ENCODE results near the gene TENM4. TPM values are rescaled to one million over a fixed set of nuclear protein-coding genes. Genes with fewer than 3 reads are reported as not detected.

The TENM4 gene
- total RNA-seq, 1 experiment from 2014 or later: 25.0 TPM

DNA sequence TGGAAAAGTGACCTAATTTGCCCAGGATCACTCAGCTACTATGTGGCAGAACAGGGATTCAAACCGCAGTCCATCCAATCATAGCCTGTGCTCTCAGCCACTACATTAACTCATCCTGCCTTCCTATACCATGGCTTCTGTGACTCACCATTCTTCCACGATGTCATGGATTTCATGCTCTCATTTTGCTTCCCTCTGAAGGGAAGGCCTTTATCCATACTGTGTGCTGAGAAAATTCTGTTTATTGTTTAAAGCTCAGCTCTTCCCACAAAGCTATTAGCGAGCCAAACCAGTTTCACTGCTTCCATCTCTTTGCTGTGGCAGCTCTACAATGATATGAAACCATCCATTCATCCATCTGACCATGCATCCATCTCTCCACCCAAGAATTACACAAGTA lies 289.9 kb downstream of the TENM4 start:
- POLR2A ChIA-PET: no interaction called here

DNA sequence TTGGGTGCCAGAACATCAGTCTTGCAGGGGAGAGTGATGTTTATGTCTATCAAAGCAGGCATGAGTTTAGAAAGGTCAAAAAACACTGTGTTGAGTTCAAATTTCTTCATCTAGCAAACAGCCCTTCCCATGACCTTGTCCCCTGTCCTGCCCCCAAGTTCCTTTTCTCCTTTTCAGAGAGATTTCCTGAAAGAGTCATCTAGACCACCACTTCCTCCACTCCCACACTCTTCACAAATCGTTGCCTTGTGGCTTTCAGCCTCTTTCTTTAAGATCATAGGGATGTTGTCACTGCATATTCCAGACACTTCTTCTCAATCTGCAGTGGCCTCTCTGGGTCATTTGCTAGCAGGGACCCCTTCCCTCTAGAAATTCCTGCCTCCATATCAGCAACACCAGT lies 290.5 kb downstream of the TENM4 start:
- H3K36me3 Mint-ChIP-seq: no peaks in the 10 kb centered on the region
- ChIA-PET CTCF (no interaction called here), POLR2A (no interaction called here)
- H3K27ac Mint-ChIP-seq: no peak overlapping the region
- no peaks in the 10 kb centered on the region for H3K4me1 Mint-ChIP-seq
- TF ChIP-seq, protein P1, sequence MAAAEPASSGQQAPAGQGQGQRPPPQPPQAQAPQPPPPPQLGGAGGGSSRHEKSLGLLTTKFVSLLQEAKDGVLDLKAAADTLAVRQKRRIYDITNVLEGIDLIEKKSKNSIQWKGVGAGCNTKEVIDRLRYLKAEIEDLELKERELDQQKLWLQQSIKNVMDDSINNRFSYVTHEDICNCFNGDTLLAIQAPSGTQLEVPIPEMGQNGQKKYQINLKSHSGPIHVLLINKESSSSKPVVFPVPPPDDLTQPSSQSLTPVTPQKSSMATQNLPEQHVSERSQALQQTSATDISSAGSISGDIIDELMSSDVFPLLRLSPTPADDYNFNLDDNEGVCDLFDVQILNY (CRISPR knock-in tag; IDR thresholded peaks at IDR 0.05): no peak
- peaks cover 21% of the 10 kb centered on the region; the same call in 1 of the 2 replicates for H3K9me3 Mint-ChIP-seq
- ATAC-seq (no peak), DNase-seq (ENCODE audit: low spot score) (no peak)
- H3K4me3 Mint-ChIP-seq: no peak overlapping the region
- no peaks in the 10 kb centered on the region for H3K27me3 Mint-ChIP-seq (ENCODE audit: low read depth)

More for the DNA sequence above, 289.9 kb downstream of the TENM4 start:
- DNase-seq (ENCODE audit: low spot score) (no peak), ATAC-seq (no peak)
- H3K27ac Mint-ChIP-seq: no peak overlapping the region
- H3K36me3 Mint-ChIP-seq: no peaks in the 10 kb centered on the region
- TF ChIP-seq ZNF263 (CRISPR knock-in tag; IDR thresholded peaks at IDR 0.05; ENCODE audit: low read depth) (no peak), ZNF121 (CRISPR knock-in tag; IDR thresholded peaks at IDR 0.05) (no peak), ZNF232 (CRISPR knock-in tag; IDR thresholded peaks at IDR 0.05) (no peak)
- TF ChIP-seq, protein P2, sequence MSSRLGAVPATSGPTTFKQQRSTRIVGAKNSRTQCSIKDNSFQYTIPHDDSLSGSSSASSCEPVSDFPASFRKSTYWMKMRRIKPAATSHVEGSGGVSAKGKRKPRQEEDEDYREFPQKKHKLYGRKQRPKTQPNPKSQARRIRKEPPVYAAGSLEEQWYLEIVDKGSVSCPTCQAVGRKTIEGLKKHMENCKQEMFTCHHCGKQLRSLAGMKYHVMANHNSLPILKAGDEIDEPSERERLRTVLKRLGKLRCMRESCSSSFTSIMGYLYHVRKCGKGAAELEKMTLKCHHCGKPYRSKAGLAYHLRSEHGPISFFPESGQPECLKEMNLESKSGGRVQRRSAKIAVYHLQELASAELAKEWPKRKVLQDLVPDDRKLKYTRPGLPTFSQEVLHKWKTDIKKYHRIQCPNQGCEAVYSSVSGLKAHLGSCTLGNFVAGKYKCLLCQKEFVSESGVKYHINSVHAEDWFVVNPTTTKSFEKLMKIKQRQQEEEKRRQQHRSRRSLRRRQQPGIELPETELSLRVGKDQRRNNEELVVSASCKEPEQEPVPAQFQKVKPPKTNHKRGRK (CRISPR knock-in tag; IDR thresholded peaks at IDR 0.05; ENCODE audit: borderline replicate concordance): no peak
- H3K4me1 Mint-ChIP-seq: no peaks in the 10 kb centered on the region
- no peak overlapping the region for H3K4me3 Mint-ChIP-seq
- H3K27me3 Mint-ChIP-seq (ENCODE audit: low read depth): no peaks in the 10 kb centered on the region
- peaks cover 21% of the 10 kb centered on the region; the same call in 1 of the 2 replicates for H3K9me3 Mint-ChIP-seq
- CTCF ChIA-PET: no interaction called here

DNA sequence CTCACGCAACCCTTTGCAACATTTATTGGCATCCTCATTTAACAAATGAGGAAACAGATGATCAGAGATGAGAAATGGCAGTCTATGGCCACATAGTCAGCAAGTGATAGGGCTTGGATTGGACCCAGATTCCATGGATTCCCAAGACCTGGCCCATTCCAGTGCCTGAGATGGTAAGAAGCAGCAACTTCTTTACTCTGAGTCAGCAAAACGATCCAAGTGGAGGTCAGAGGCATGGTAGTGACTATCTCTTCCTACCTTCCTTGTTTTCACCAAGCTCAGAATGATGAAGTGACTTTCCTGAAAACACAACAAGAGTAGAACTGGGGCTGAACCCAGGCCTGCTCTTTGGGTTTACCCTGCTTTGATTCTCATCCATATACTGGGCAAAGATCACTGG lies 293.1 kb downstream of the TENM4 start:
- Mint-ChIP-seq H3K4me3 (no peak overlapping the region), H3K27ac (no peak overlapping the region), H3K27me3 (ENCODE audit: low read depth) (no peaks in the 10 kb centered on the region; the same call in 1 of the 2 replicates), H3K36me3 (peaks cover 2% of the 10 kb centered on the region; the same call in 1 of the 2 replicates), H3K4me1 (no peaks in the 10 kb centered on the region), H3K9me3 (peaks cover 4% of the 10 kb centered on the region)
- ChIA-PET POLR2A (no interaction called here), CTCF (no interaction called here)
- DNase-seq (ENCODE audit: low spot score): no peak
- ATAC-seq: no peak
- TF ChIP-seq, protein P3, sequence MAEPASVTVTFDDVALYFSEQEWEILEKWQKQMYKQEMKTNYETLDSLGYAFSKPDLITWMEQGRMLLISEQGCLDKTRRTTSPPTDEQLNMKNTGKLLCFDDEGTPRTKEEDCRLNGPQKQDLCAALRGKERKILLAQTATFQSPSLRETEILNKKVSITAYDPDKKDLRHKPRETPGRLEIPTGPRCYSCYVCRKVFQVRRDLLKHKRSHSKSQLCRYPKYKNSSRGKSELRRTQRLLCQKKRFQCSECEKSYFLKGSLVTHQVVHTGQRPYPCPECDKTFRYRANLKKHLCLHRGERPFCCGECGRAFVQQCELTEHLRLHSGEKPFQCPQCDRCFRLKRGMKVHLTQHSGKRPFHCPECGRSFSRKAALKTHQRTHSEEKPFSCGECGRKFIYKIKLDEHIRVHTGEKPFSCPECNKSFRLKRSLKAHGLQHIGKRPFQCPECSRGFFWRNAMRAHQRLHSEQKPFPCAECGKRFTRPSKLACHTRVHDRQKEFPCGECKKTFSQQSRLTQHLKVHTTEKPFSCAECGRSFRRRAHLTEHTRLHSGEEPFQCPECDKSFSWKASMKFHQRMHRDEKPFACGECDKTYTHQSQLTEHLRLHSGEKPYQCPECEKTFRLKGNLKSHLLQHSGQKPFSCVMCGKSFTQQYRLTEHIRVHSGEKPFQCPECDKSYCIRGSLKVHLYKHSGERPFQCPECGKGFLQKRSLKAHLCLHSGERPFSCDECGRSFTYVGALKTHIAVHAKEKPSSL (CRISPR knock-in tag; conservative IDR thresholded peaks at IDR 0.05): no peak
- TF ChIP-seq ZNF671 (CRISPR knock-in tag; IDR thresholded peaks at IDR 0.05): no peak

DNA sequence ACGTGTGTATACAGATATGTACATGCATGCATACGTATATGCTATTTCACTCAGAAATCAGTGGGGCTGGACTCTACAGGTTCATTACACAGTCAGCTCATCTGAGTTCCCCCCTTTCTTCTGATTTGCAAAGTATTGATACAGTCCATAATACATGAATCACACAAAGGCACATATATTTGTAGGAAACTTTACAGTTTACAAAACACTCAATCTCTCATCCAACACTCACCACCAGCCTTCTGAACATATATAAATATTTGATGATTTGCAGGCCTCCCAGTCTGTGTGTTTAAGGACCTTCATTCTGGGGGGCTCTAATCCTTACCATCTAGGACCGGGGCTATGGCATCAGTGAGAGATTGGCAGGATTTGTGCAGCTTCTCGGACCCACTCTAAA lies 293.8 kb downstream of the TENM4 start:
- ChIA-PET POLR2A (no interaction called here), CTCF (no interaction called here)
- DNase-seq (ENCODE audit: low spot score) (no peak), ATAC-seq (no peak)
- TF ChIP-seq, protein P4, sequence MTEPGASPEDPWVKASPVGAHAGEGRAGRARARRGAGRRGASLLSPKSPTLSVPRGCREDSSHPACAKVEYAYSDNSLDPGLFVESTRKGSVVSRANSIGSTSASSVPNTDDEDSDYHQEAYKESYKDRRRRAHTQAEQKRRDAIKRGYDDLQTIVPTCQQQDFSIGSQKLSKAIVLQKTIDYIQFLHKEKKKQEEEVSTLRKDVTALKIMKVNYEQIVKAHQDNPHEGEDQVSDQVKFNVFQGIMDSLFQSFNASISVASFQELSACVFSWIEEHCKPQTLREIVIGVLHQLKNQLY (CRISPR knock-in tag; IDR thresholded peaks at IDR 0.05): no peak
- TF ChIP-seq SMAD4 (CRISPR knock-in tag; IDR thresholded peaks at IDR 0.05): no peak
- no peak overlapping the region for H3K4me3 Mint-ChIP-seq
- H3K27me3 Mint-ChIP-seq (ENCODE audit: low read depth): no peaks in the 10 kb centered on the region; the same call in 1 of the 2 replicates
- peaks cover 5% of the 10 kb centered on the region; the same call in 1 of the 2 replicates for H3K36me3 Mint-ChIP-seq
- no peaks in the 10 kb centered on the region for H3K4me1 Mint-ChIP-seq
- no peak overlapping the region for H3K27ac Mint-ChIP-seq
- peaks cover 9% of the 10 kb centered on the region for H3K9me3 Mint-ChIP-seq

DNA sequence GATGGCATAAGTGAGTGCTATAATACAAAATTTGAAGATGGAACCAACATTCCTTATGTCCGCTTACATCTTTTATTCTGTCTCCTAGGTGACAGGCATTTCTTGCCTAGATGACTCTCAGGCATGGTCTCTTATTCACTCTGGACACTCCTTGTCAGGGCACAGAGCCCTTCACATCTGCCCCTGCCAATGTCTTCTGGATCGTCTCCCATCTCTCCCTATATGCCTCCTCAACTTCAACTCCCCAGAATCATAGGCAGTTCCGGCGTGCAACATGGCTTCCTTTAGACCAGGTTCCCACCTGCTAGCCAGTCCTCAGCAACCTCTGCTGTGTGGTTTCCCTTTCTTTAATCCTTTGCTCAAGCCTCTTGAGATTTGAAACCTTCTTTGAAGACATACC lies 300.9 kb downstream of the TENM4 start:
- DNase-seq (ENCODE audit: low spot score) (no peak), ATAC-seq (peak; percentile 62)
- Mint-ChIP-seq H3K36me3 (peaks cover 5% of the 10 kb centered on the region; the same call in 1 of the 2 replicates), H3K27me3 (ENCODE audit: low read depth) (no peaks in the 10 kb centered on the region; the same call in 1 of the 2 replicates), H3K27ac (peak overlapping the region; percentile 0; the same call in 1 of the 2 replicates), H3K4me3 (no peak overlapping the region), H3K9me3 (peaks cover 11% of the 10 kb centered on the region), H3K4me1 (no peaks in the 10 kb centered on the region)
- CTCF ChIA-PET: no interaction called here
- POLR2A ChIA-PET: no interaction called here
- TF ChIP-seq, protein P5, sequence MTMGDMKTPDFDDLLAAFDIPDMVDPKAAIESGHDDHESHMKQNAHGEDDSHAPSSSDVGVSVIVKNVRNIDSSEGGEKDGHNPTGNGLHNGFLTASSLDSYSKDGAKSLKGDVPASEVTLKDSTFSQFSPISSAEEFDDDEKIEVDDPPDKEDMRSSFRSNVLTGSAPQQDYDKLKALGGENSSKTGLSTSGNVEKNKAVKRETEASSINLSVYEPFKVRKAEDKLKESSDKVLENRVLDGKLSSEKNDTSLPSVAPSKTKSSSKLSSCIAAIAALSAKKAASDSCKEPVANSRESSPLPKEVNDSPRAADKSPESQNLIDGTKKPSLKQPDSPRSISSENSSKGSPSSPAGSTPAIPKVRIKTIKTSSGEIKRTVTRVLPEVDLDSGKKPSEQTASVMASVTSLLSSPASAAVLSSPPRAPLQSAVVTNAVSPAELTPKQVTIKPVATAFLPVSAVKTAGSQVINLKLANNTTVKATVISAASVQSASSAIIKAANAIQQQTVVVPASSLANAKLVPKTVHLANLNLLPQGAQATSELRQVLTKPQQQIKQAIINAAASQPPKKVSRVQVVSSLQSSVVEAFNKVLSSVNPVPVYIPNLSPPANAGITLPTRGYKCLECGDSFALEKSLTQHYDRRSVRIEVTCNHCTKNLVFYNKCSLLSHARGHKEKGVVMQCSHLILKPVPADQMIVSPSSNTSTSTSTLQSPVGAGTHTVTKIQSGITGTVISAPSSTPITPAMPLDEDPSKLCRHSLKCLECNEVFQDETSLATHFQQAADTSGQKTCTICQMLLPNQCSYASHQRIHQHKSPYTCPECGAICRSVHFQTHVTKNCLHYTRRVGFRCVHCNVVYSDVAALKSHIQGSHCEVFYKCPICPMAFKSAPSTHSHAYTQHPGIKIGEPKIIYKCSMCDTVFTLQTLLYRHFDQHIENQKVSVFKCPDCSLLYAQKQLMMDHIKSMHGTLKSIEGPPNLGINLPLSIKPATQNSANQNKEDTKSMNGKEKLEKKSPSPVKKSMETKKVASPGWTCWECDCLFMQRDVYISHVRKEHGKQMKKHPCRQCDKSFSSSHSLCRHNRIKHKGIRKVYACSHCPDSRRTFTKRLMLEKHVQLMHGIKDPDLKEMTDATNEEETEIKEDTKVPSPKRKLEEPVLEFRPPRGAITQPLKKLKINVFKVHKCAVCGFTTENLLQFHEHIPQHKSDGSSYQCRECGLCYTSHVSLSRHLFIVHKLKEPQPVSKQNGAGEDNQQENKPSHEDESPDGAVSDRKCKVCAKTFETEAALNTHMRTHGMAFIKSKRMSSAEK (CRISPR knock-in tag; IDR thresholded peaks at IDR 0.05; ENCODE audit: borderline replicate concordance): no peak
- TF ChIP-seq SMAD4 (CRISPR knock-in tag; IDR thresholded peaks at IDR 0.05) (no peak), NR2C2 (CRISPR knock-in tag; IDR thresholded peaks at IDR 0.05) (no peak), ZNF317 (CRISPR knock-in tag; IDR thresholded peaks at IDR 0.05; ENCODE audit: borderline replicate concordance, low read depth) (no peak), TP53 (CRISPR knock-in tag; IDR thresholded peaks at IDR 0.05) (no peak), JUN (CRISPR knock-in tag; IDR thresholded peaks at IDR 0.05) (no peak)
- TF ChIP-seq, protein P6, sequence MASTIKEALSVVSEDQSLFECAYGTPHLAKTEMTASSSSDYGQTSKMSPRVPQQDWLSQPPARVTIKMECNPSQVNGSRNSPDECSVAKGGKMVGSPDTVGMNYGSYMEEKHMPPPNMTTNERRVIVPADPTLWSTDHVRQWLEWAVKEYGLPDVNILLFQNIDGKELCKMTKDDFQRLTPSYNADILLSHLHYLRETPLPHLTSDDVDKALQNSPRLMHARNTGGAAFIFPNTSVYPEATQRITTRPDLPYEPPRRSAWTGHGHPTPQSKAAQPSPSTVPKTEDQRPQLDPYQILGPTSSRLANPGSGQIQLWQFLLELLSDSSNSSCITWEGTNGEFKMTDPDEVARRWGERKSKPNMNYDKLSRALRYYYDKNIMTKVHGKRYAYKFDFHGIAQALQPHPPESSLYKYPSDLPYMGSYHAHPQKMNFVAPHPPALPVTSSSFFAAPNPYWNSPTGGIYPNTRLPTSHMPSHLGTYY (CRISPR knock-in tag; IDR thresholded peaks at IDR 0.05): no peak

Data from WTC11 (cell line).